Muscle of leg (tissue), 11 donors: ENCODE data around the gene ACTN3. TPM values are rescaled to one million over a fixed set of nuclear protein-coding genes. Genes with fewer than 3 reads are reported as not detected.
"Not testable (repeated sequence)": the region's sequence is repeated elsewhere in the genome, so short reads cannot be mapped to it uniquely, and the experiment has no call there.

Experiments
- DNase-seq: peaks from one replicate; pipeline ENCODE4 v3.0.0; 2013
- H3K27ac ChIP-seq: one replicate; pipeline ENCODE4 v1.5.1; 2013; ENCODE audit warnings: mild to moderate bottlenecking, low read length, control low read depth
- H3K27me3 ChIP-seq: one replicate; pipeline ENCODE4 v1.6.1; 2013; ENCODE audit warnings: low read length; ENCODE audit not compliant: control insufficient read depth, insufficient read depth
- H3K36me3 ChIP-seq: one replicate; pipeline ENCODE4 v1.6.1; 2013; ENCODE audit warnings: low read length; ENCODE audit not compliant: control insufficient read depth, insufficient read depth
- H3K4me1 ChIP-seq: one replicate; pipeline ENCODE4 v1.6.1; 2013; ENCODE audit warnings: low read length; ENCODE audit not compliant: control insufficient read depth, insufficient read depth
- H3K4me3 ChIP-seq: one replicate; pipeline ENCODE4 v1.5.1; 2013; ENCODE audit warnings: low read length, control low read depth
- H3K9me3 ChIP-seq: replicated peaks from 2 replicates; pipeline ENCODE4 v1.6.1; 2013; ENCODE audit warnings: low read depth, low read length; ENCODE audit not compliant: control insufficient read depth
- WGBS: methylation state at CpG from one replicate; pipeline ENCODE4 v1.1.5; 2013; ENCODE audit warnings: missing lambda C conversion rate; ENCODE audit not compliant: insufficient coverage; 5-methylcytosine and 5-hydroxymethylcytosine counted together
- polyA plus RNA-seq, 8 donors: library from polyadenylated mRNA; unstranded; fragments of 120-200 nt; gene quantifications; one replicate each; pipeline versions ENCODE4 v1.2.1 to v1.2.3, GENCODE V29; 2013; ENCODE audit warnings: inconsistent platforms in 1 of 8, low replicate concordance in 1 of 8; ENCODE audit not compliant: insufficient read length in 8 of 8, insufficient read depth in 1 of 8
- total RNA-seq: library from RNA; stranded (reverse); fragments of 120-200 nt; gene quantifications from one replicate; pipeline ENCODE4 v1.2.4, GENCODE V29; 2013

ACTN3 gene
- total and polyA plus RNA-seq, 9 donors: 8.3 to 162 (median 41.7) TPM

GRCh38 chr11:66579017-66579606 lies 32.4 kb downstream of the ACTN3 start:
- DNase-seq: peak; percentile 75
- no peaks in the 10 kb centered on the region for H3K36me3 ChIP-seq
- no peaks in the 10 kb centered on the region for H3K9me3 ChIP-seq
- H3K27me3 ChIP-seq: peaks cover 3% of the 10 kb centered on the region
- H3K4me1 ChIP-seq: peaks cover 4% of the 10 kb centered on the region
- WGBS: 20% methylated on average over 17 of the region's 25 CpGs
- no peak overlapping the region for H3K4me3 ChIP-seq
- H3K27ac ChIP-seq: no peak overlapping the region

DNA sequence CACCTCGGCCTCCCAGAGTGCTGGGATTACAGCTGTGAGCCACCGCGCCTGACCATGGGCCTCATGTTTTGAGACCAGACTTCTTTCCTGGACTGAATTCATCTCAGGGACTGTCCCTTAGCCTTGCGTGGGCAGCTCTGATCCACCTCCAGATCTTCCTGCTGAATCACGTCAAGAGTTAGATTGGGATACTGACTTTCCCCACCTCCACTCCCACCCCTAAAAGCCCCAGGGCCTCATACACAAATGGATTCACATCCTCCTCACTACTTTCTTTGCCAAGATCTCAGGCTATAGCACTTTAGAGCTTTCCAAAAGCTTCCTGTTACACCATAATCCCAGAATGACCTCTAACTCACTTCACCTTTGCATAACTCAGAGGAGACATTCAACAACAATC lies 34.1 kb downstream of the ACTN3 start:
- Histone ChIP-seq H3K27ac (no peak overlapping the region), H3K27me3 (peaks cover 3% of the 10 kb centered on the region), H3K9me3 (no peaks in the 10 kb centered on the region), H3K36me3 (no peaks in the 10 kb centered on the region), H3K4me3 (no peak overlapping the region), H3K4me1 (peaks cover 4% of the 10 kb centered on the region)
- DNase-seq: peak; percentile 61
- WGBS: 24% methylated on average over 5 of the region's 5 CpGs

DNA sequence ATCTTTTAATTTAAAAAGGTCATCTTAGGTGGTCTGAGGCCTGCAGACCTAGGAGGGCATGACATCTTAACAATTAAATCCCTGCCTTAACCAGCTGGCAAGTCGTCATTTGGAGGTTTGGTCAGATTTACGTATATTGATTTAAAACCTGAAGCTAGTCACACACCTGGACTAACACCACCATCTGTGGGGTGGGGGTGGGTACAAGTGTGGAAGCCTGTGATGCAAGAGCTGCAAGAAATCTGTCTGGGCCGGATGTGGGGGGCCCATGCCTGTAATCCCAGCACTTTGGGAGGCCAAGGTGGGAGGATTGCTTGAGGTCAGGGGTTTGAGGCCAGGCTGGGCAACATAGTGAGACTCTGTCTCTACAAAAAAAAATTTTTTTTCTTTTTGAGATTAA lies 34.6 kb downstream of the ACTN3 start:
- Histone ChIP-seq H3K4me1 (peaks cover 4% of the 10 kb centered on the region), H3K27ac (no peak overlapping the region), H3K9me3 (no peaks in the 10 kb centered on the region), H3K36me3 (no peaks in the 10 kb centered on the region), H3K27me3 (peaks cover 3% of the 10 kb centered on the region), H3K4me3 (no peak overlapping the region)
- DNase-seq: no peak
- WGBS: 17% methylated on average over 1 of the region's 3 CpGs

- H3K4me1 ChIP-seq, H3K9me3 ChIP-seq, H3K4me3 ChIP-seq, H3K36me3 ChIP-seq, H3K27me3 ChIP-seq, DNase-seq, H3K27ac ChIP-seq: not testable (repeated sequence)
- 92% methylated on average over 2 of the region's 3 CpGs for WGBS
Measured at GRCh38 chr11:66582565-66583147, 36.0 kb downstream of the ACTN3 start.

GRCh38 chr11:66585447-66585846 lies 38.7 kb downstream of the ACTN3 start:
- H3K27ac ChIP-seq, H3K4me3 ChIP-seq, H3K4me1 ChIP-seq, DNase-seq, H3K36me3 ChIP-seq, H3K27me3 ChIP-seq, H3K9me3 ChIP-seq: not testable (repeated sequence)
- WGBS: no CpG with 5 or more reads among the region's 1 CpG

- H3K4me3 ChIP-seq: no peak overlapping the region
- H3K4me1 ChIP-seq: no peaks in the 10 kb centered on the region
- no peak overlapping the region for H3K27ac ChIP-seq
- 38% methylated on average over 2 of the region's 2 CpGs for WGBS
- H3K36me3 ChIP-seq: no peaks in the 10 kb centered on the region
- no peaks in the 10 kb centered on the region for H3K9me3 ChIP-seq
- DNase-seq: no peak
- H3K27me3 ChIP-seq: no peaks in the 10 kb centered on the region
Measured at GRCh38 chr11:66586136-66586535, 39.4 kb downstream of the ACTN3 start.

- peaks cover 16% of the 10 kb centered on the region for H3K4me1 ChIP-seq
- not testable (repeated sequence) for H3K9me3 ChIP-seq, H3K27ac ChIP-seq, H3K4me3 ChIP-seq, H3K36me3 ChIP-seq, H3K27me3 ChIP-seq, DNase-seq
- WGBS: no CpG with 5 or more reads among the region's 2 CpGs
Measured at GRCh38 chr11:66589315-66589714, 42.6 kb downstream of the ACTN3 start.

DNA sequence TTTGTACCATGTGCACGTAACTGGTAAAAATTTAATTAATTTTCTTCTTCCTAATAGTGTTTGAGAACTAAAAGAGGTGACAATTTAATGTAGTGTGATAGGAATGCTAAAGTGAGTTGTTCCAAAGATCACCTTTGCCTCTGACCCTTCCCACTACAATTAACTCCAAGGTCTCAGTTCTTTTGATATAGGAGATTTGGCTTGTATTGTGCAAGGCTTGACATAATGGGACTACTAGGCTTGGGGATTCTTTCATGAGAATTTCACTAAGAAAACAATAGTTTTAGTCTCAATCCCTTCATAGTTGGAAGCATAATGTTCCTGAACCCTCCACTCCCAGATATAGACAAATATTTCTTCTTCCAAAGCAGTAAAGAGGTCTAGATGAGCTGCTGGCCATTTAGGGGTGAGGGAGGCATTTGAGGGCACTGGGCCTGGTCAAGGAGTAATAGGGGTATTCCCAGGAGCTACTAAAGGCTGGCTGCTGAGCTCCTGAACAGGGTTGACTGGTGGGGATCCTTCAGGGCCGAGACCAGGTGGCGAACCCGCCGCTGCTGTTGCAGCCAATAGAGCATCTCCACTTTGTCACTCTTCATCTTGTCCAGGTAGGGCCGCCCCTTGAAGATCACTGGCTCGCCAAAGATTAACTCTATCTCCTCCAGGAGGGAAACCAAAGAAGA lies 43.4 kb downstream of the ACTN3 start:
- Histone ChIP-seq H3K4me3 (no peak overlapping the region), H3K4me1 (peaks cover 20% of the 10 kb centered on the region), H3K9me3 (no peaks in the 10 kb centered on the region), H3K27ac (no peak overlapping the region), H3K36me3 (no peaks in the 10 kb centered on the region), H3K27me3 (no peaks in the 10 kb centered on the region)
- 94% methylated on average over 4 of the region's 7 CpGs for WGBS
- DNase-seq: no peak

GRCh38 chr11:66591175-66591574 lies 44.5 kb downstream of the ACTN3 start:
- H3K36me3 ChIP-seq: no peaks in the 10 kb centered on the region
- H3K27ac ChIP-seq: no peak overlapping the region
- 90% methylated on average over 2 of the region's 2 CpGs for WGBS
- no peaks in the 10 kb centered on the region for H3K9me3 ChIP-seq
- H3K27me3 ChIP-seq: no peaks in the 10 kb centered on the region
- no peak overlapping the region for H3K4me3 ChIP-seq
- peaks cover 24% of the 10 kb centered on the region for H3K4me1 ChIP-seq
- DNase-seq: no peak

GRCh38 chr11:66592457-66593302 lies 46.0 kb downstream of the ACTN3 start, which contains the start of the genes CCDC87 and CCS:
Gene CCDC87 (minus strand): TSS chr11:66593063. CDS start chr11:66593015, 48 bp downstream.
Gene CCS (plus strand): TSS chr11:66593185. CDS start chr11:66593262, 77 bp downstream.
- peak; percentile 98 for DNase-seq
- no peaks in the 10 kb centered on the region for H3K27me3 ChIP-seq
- H3K9me3 ChIP-seq: no peaks in the 10 kb centered on the region
- peak within 1 kb of the TSS; percentile 66 for H3K4me3 ChIP-seq
- H3K4me1 ChIP-seq: peaks cover 24% of the 10 kb centered on the region
- 8% methylated on average over 68 of the region's 68 CpGs for whole genome bisulfite sequencing
- H3K36me3 ChIP-seq: peaks cover 2% of the 10 kb centered on the region
- peak within 1 kb of the TSS; percentile 92 for H3K27ac ChIP-seq
